Measurements from ENCODE around the gene HMCN1. TPM values are rescaled to one million over a fixed set of nuclear protein-coding genes. Genes with fewer than 3 reads are reported as not detected.

HMCN1 gene
- polyA plus RNA-seq, 2 donors = 0.83 to 1.9 TPM

DNA sequence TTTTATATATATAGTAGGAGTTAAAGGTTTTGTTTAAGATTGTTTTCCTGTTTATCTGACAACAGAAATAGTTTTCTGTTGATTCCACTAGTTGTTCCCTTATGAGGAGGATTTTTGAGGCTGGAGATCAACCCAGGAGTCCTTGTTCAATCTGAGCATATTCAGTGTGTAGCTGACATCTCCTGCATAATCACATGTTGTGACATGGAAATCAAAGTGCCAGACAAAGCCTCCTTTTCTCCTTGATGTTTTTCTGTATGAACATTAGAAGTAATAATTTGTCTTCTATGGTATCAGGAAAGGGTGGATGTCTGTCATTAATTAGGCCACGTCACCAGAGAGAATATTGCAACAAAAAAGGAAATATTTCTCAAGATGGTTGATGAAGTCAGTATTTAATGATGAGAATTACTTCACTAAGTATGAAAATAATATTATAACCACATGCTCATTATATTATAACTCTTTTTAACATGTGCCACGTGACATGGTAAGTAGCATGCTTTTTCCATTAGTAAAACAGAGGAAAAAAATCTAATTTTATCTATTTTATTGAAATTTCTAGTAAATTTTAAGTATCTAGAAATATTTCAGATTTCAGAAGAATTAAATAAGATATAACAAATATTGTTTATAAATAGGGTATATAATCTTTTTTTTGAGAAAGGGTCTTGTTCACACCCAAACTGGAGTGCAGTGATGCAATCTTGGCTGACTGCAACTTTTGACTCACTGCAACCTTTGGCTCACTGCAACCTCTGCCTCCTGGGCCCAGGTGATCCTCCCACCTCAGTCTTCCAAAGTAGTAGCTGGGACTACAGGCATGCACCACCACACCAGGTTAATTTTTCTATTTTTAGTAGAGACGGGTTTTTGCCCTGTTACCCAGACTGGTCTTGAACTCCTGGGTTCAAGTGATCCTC lies 223.5 kb downstream of the HMCN1 start:
- 78 to 82% methylated on average over 3 of the region's 3 CpGs for whole genome bisulfite sequencing, 2 donors
- Histone ChIP-seq H3K36me3 (ENCODE audit: control insufficient read depth in 2 of 2, insufficient read depth in 2 of 2, low read length in 1 of 2) (no peaks in the 10 kb centered on the region), H3K9me3 (ENCODE audit: control insufficient read depth in 2 of 2, insufficient read depth in 1 of 2, low read depth in 1 of 2, low read length in 1 of 2) (no peaks in the 10 kb centered on the region), H3K27ac (ENCODE audit: low read depth in 2 of 2, low read length in 1 of 2) (no peak overlapping the region), H3K4me1 (ENCODE audit: control insufficient read depth in 2 of 2, insufficient read depth in 2 of 2, low read length in 1 of 2) (no peaks in the 10 kb centered on the region), H3K27me3 (ENCODE audit: control insufficient read depth in 1 of 2, insufficient read depth in 2 of 2, low read length in 2 of 2) (no peaks in the 10 kb centered on the region), H3K4me3 (ENCODE audit: low read depth in 1 of 2, low read length in 2 of 2) (no peak overlapping the region)

DNA sequence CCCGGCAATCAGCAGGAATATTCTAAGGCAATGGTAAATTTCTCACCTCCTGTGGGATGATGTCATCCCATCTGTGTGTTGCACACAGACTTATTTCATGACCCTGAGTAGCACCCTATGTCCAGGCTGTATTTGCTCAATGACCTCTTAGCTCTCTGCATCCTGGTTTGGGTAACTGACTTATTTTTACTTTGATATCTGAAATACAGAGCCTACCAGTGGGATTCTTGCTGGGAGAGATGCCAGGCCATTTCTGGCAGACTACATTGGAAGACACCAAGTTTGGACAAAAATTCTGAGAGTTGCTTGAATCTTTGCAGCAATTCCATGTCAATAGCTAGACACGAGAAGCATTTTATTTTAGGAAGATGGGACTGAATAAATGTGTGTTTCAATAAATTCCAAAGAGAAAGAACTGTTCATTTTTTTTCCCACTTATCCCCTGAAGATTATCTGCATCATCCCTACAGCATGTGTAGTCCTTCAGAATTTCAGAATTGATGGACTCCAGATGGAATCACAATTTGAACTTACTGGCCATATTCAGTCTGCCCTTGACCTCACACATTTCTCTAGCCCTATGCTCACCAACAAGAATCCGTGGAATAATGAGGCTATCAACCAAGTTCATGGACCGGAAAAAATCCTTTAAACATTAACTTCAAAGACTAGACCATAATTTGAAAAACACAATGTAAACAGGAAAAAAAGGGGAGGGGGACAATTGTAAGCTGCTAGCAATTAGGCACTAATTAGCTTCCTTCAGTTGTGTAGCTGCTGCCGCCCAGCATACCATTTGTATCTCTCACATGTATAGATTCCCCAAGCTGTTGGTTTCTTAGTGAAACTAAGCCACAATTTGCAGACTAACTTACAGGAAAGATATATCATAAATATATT lies 226.5 kb downstream of the HMCN1 start:
- H3K4me1 ChIP-seq (ENCODE audit: control insufficient read depth in 2 of 2, insufficient read depth in 2 of 2, low read length in 1 of 2) = no peaks in the 10 kb centered on the region
- H3K27ac ChIP-seq (ENCODE audit: low read depth in 2 of 2, low read length in 1 of 2) = no peak overlapping the region
- no peaks in the 10 kb centered on the region for H3K27me3 ChIP-seq (ENCODE audit: control insufficient read depth in 1 of 2, insufficient read depth in 2 of 2, low read length in 2 of 2)
- H3K9me3 ChIP-seq (ENCODE audit: control insufficient read depth in 2 of 2, insufficient read depth in 1 of 2, low read depth in 1 of 2, low read length in 1 of 2) = no peaks in the 10 kb centered on the region
- WGBS, 2 donors = 62 to 66% methylated on average over 5 of the region's 5 CpGs
- H3K4me3 ChIP-seq (ENCODE audit: low read depth in 1 of 2, low read length in 2 of 2) = no peak overlapping the region
- no peaks in the 10 kb centered on the region for H3K36me3 ChIP-seq (ENCODE audit: control insufficient read depth in 2 of 2, insufficient read depth in 2 of 2, low read length in 1 of 2)

DNA sequence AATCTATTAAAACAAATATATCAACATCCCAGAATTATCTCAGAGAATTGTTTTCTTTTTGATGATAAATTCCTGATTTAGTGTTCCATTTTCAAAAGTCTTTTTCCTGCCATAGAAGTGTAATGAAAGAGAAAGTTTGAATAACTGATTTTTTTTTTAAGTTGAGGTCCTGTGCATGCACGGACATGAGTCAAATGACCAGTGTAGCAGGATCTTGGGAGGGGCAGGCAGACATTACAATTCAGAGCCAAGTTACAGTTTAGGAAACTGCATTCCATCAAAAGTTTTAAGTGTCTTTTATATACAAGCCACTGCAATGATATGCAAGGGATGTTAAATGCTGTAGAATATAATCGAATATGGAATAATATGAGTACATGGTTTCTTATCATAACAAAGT lies 227.5 kb downstream of the HMCN1 start:
- Histone ChIP-seq H3K27ac (ENCODE audit: low read depth in 2 of 2, low read length in 1 of 2) (no peak overlapping the region), H3K27me3 (ENCODE audit: control insufficient read depth in 1 of 2, insufficient read depth in 2 of 2, low read length in 2 of 2) (no peaks in the 10 kb centered on the region), H3K4me3 (ENCODE audit: low read depth in 1 of 2, low read length in 2 of 2) (no peak overlapping the region), H3K4me1 (ENCODE audit: control insufficient read depth in 2 of 2, insufficient read depth in 2 of 2, low read length in 1 of 2) (no peaks in the 10 kb centered on the region), H3K36me3 (ENCODE audit: control insufficient read depth in 2 of 2, insufficient read depth in 2 of 2, low read length in 1 of 2) (no peaks in the 10 kb centered on the region), H3K9me3 (ENCODE audit: control insufficient read depth in 2 of 2, insufficient read depth in 1 of 2, low read depth in 1 of 2, low read length in 1 of 2) (no peaks in the 10 kb centered on the region)
- WGBS, 2 donors = 23 to 34% methylated on average over 2 of the region's 2 CpGs

DNA sequence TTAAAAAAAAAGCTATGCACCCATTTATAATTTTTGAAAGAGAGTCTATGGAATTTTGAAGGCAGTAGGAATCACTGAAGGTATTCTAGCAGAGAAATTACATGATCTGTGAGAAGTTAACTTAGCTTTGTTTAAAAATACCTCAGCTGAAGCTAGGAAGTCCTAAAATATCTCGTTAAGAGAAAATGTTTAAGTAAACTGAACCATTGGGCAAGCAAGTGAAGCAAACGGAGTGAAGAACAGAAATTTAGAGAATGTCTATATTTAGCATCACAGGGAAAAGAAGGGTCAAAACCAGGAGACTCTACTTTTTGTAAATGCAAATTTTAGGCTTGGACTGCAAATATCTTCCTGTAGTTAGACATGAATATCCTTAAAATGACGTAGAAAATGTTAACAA lies 230.8 kb downstream of the HMCN1 start:
- Histone ChIP-seq H3K27ac (ENCODE audit: low read depth in 2 of 2, low read length in 1 of 2) (no peak overlapping the region), H3K9me3 (ENCODE audit: control insufficient read depth in 2 of 2, insufficient read depth in 1 of 2, low read depth in 1 of 2, low read length in 1 of 2) (no peaks in the 10 kb centered on the region), H3K4me1 (ENCODE audit: control insufficient read depth in 2 of 2, insufficient read depth in 2 of 2, low read length in 1 of 2) (no peaks in the 10 kb centered on the region), H3K27me3 (ENCODE audit: control insufficient read depth in 1 of 2, insufficient read depth in 2 of 2, low read length in 2 of 2) (no peaks in the 10 kb centered on the region), H3K36me3 (ENCODE audit: control insufficient read depth in 2 of 2, insufficient read depth in 2 of 2, low read length in 1 of 2) (no peaks in the 10 kb centered on the region), H3K4me3 (ENCODE audit: low read depth in 1 of 2, low read length in 2 of 2) (no peak overlapping the region)
- WGBS, 2 donors = 50 to 58% methylated on average over 3 of the region's 3 CpGs

DNA sequence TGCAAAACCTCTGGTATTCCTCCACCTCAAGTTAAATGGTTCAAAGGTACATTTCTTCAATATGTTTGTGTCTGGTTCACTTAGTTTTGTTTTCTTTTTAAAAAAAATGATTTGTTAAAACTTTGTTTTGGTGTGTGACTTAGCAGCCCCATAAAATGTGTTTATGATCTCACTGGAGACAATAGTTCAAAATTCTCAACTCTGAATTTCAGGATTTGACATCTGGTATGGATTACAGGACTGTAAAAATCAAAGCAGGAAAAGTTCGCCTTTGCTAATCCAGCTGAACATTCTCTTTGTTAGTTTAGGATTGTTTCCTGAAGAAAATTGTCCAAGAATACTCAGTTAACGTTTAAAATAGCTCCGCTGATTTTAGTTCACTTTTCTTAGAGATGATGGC lies 231.7 kb downstream of the HMCN1 start:
- Histone ChIP-seq H3K9me3 (ENCODE audit: control insufficient read depth in 2 of 2, insufficient read depth in 1 of 2, low read depth in 1 of 2, low read length in 1 of 2) (no peaks in the 10 kb centered on the region), H3K36me3 (ENCODE audit: control insufficient read depth in 2 of 2, insufficient read depth in 2 of 2, low read length in 1 of 2) (no peaks in the 10 kb centered on the region), H3K4me1 (ENCODE audit: control insufficient read depth in 2 of 2, insufficient read depth in 2 of 2, low read length in 1 of 2) (no peaks in the 10 kb centered on the region), H3K4me3 (ENCODE audit: low read depth in 1 of 2, low read length in 2 of 2) (no peak overlapping the region), H3K27me3 (ENCODE audit: control insufficient read depth in 1 of 2, insufficient read depth in 2 of 2, low read length in 2 of 2) (no peaks in the 10 kb centered on the region), H3K27ac (ENCODE audit: low read depth in 2 of 2, low read length in 1 of 2) (no peak overlapping the region)
- WGBS, 2 donors = 50 to 60% methylated on average over 3 of the region's 3 CpGs

DNA sequence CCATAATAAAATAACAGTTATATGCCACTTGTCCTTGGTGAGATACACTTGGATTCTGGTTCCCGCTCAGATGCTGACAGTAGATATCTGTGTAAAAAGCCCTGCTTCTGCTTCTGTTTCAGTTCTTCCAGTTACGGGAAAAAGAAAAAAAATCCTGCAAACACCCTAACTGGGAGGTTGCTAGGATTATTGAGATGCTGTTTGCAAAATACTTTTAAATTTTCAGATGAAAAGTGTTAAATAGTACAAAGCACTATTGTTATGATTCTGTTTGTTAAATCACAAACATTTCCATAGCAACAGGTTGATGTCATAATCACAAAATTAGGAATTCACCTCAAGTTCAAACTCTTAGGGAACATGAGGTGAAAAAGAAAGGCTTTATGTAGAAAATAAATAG lies 232.3 kb downstream of the HMCN1 start:
- Histone ChIP-seq H3K27me3 (ENCODE audit: control insufficient read depth in 1 of 2, insufficient read depth in 2 of 2, low read length in 2 of 2) (no peaks in the 10 kb centered on the region), H3K36me3 (ENCODE audit: control insufficient read depth in 2 of 2, insufficient read depth in 2 of 2, low read length in 1 of 2) (no peaks in the 10 kb centered on the region), H3K27ac (ENCODE audit: low read depth in 2 of 2, low read length in 1 of 2) (no peak overlapping the region), H3K4me1 (ENCODE audit: control insufficient read depth in 2 of 2, insufficient read depth in 2 of 2, low read length in 1 of 2) (no peaks in the 10 kb centered on the region), H3K9me3 (ENCODE audit: control insufficient read depth in 2 of 2, insufficient read depth in 1 of 2, low read depth in 1 of 2, low read length in 1 of 2) (no peaks in the 10 kb centered on the region), H3K4me3 (ENCODE audit: low read depth in 1 of 2, low read length in 2 of 2) (no peak overlapping the region)
- 66% methylated on average over 2 of the region's 2 CpGs for WGBS, 2 donors

DNA sequence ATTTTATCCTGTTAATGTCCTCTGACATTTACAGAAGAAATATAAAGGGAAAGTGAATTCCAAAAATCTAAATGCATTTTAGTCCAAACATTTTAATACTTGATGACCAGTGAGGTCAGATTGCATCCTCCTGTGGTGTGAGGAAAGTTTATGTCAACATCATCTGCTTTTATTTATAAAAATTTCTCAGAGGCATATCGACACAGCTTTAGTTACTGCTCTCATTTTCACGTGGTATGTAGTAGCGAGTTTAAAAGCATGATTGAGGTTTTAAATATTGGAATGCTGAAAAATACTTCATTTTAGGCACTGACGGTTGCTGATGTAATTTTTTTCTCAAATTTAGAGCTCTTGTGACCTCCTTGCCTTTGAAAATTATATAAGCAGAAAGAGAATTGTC lies 234.8 kb downstream of the HMCN1 start:
- 63 to 74% methylated on average over 4 of the region's 4 CpGs for WGBS, 2 donors
- no peak overlapping the region for H3K4me3 ChIP-seq (ENCODE audit: low read depth in 1 of 2, low read length in 2 of 2)
- no peak overlapping the region for H3K27ac ChIP-seq (ENCODE audit: low read depth in 2 of 2, low read length in 1 of 2)
- no peaks in the 10 kb centered on the region for H3K4me1 ChIP-seq (ENCODE audit: control insufficient read depth in 2 of 2, insufficient read depth in 2 of 2, low read length in 1 of 2)
- no peaks in the 10 kb centered on the region for H3K9me3 ChIP-seq (ENCODE audit: control insufficient read depth in 2 of 2, insufficient read depth in 1 of 2, low read depth in 1 of 2, low read length in 1 of 2)
- H3K36me3 ChIP-seq (ENCODE audit: control insufficient read depth in 2 of 2, insufficient read depth in 2 of 2, low read length in 1 of 2) = no peaks in the 10 kb centered on the region
- H3K27me3 ChIP-seq (ENCODE audit: control insufficient read depth in 1 of 2, insufficient read depth in 2 of 2, low read length in 2 of 2) = no peaks in the 10 kb centered on the region

DNA sequence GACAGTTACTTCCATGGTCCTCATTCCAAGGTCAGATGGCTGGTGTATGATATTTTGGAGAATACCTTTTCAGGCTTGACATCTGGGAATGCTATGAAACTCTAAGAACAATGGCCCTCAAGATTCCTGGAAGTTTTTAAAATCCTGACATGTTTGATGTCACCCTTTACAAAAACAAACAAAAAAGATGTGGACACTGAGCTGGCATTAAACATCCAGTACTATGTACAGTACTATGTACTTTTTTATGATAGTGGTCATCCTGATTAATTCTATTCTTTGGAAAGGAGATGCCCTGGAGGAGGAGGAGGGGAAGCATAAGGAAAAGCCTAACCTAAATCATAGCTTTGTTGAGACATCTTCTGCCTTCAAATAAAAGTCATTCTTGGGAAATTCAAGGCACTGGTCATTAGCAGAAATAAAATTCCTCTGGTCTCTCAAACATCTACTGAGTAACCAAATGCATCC lies 235.4 kb downstream of the HMCN1 start:
- Histone ChIP-seq H3K9me3 (ENCODE audit: control insufficient read depth in 2 of 2, insufficient read depth in 1 of 2, low read depth in 1 of 2, low read length in 1 of 2) (no peaks in the 10 kb centered on the region), H3K4me1 (ENCODE audit: control insufficient read depth in 2 of 2, insufficient read depth in 2 of 2, low read length in 1 of 2) (no peaks in the 10 kb centered on the region), H3K27me3 (ENCODE audit: control insufficient read depth in 1 of 2, insufficient read depth in 2 of 2, low read length in 2 of 2) (no peaks in the 10 kb centered on the region), H3K4me3 (ENCODE audit: low read depth in 1 of 2, low read length in 2 of 2) (no peak overlapping the region), H3K27ac (ENCODE audit: low read depth in 2 of 2, low read length in 1 of 2) (no peak overlapping the region), H3K36me3 (ENCODE audit: control insufficient read depth in 2 of 2, insufficient read depth in 2 of 2, low read length in 1 of 2) (no peaks in the 10 kb centered on the region)

DNA sequence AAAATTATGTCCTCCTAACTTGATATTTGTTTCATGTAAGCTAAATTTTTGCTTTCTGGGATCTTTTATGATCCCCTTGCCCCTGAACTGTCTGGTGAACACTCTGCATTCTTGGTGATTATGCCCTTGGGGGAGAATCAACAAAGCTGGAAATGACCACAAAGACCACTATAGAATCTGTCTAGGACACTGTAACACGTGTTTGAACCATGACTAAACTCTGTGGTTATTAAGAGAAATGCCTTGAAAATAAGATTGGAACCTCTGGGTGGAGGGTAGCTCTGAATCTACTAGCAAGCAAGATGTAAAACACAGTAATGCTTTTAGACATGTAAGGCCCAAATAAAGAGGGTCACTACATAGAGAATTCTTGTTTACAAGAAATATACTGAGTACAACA lies 237.5 kb downstream of the HMCN1 start:
- Histone ChIP-seq H3K27me3 (ENCODE audit: control insufficient read depth in 1 of 2, insufficient read depth in 2 of 2, low read length in 2 of 2) (no peaks in the 10 kb centered on the region), H3K36me3 (ENCODE audit: control insufficient read depth in 2 of 2, insufficient read depth in 2 of 2, low read length in 1 of 2) (no peaks in the 10 kb centered on the region), H3K4me3 (ENCODE audit: low read depth in 1 of 2, low read length in 2 of 2) (no peak overlapping the region), H3K27ac (ENCODE audit: low read depth in 2 of 2, low read length in 1 of 2) (no peak overlapping the region), H3K9me3 (ENCODE audit: control insufficient read depth in 2 of 2, insufficient read depth in 1 of 2, low read depth in 1 of 2, low read length in 1 of 2) (no peaks in the 10 kb centered on the region), H3K4me1 (ENCODE audit: control insufficient read depth in 2 of 2, insufficient read depth in 2 of 2, low read length in 1 of 2) (no peaks in the 10 kb centered on the region)
- WGBS, 2 donors = 39 to 44% methylated on average over 1 of the region's 1 CpG
